HG02884 (cell line): ENCODE measurements around the gene SYNGR2.
A peak's percentile ranks its signal among the peaks of the same experiment; 100 is the strongest.
"Not testable (repeated sequence)": the region's sequence is repeated elsewhere in the genome, so short reads cannot be mapped to it uniquely, and the experiment has no call there.

ENCODE experiments used
- ATAC-seq: cut with Tn5 transposase; IDR thresholded peaks from one replicate; pipeline ENCODE4 v1.9.1; 2021; ENCODE audit warnings: mild to moderate bottlenecking, moderate library complexity; ENCODE audit not compliant: unreplicated experiment

The SYNGR2 gene

DNA sequence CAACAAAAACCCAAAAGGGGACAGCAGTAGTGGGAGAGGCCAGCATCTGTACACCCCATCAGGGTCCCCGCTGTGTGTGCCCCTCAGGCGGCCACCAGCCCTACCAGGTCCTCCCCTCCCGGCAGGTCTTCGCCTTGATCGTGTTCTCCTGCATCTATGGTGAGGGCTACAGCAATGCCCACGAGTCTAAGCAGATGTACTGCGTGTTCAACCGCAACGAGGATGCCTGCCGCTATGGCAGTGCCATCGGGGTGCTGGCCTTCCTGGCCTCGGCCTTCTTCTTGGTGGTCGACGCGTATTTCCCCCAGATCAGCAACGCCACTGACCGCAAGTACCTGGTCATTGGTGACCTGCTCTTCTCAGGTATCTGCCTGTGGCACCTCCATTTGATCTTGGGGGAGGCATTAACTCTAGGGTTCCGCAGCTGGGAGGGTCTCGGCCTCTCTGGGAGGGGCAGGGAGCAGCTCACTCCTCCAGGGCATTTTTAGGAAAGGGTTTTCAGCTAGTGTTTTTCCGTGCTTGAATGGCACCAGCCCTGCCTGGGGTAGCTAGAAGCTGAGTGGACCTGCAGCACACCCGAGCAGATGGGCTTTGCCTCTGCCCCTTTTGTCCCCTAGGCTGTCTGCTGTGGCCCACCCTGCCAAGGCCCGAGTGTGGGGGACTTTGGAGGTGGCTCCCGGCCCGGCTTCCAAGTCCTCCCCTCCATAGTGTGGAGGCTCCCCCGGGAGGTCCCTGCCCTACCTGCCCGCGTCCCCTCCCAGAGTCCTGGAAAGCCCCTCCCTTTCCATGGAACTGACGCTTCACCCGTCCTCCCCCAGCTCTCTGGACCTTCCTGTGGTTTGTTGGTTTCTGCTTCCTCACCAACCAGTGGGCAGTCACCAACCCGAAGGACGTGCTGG lies 2.6 kb downstream of the SYNGR2 start:
- no peak for ATAC-seq

DNA sequence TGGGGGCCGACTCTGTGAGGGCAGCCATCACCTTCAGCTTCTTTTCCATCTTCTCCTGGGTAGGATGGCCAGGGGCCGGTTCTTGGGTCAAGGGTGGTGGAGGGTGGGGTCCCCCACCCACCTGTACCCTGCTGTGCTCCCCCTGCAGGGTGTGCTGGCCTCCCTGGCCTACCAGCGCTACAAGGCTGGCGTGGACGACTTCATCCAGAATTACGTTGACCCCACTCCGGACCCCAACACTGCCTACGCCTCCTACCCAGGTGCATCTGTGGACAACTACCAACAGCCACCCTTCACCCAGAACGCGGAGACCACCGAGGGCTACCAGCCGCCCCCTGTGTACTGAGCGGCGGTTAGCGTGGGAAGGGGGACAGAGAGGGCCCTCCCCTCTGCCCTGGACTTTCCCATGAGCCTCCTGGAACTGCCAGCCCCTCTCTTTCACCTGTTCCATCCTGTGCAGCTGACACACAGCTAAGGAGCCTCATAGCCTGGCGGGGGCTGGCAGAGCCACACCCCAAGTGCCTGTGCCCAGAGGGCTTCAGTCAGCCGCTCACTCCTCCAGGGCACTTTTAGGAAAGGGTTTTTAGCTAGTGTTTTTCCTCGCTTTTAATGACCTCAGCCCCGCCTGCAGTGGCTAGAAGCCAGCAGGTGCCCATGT lies 3.3 kb downstream of the SYNGR2 start:
- not testable (repeated sequence) for ATAC-seq

DNA sequence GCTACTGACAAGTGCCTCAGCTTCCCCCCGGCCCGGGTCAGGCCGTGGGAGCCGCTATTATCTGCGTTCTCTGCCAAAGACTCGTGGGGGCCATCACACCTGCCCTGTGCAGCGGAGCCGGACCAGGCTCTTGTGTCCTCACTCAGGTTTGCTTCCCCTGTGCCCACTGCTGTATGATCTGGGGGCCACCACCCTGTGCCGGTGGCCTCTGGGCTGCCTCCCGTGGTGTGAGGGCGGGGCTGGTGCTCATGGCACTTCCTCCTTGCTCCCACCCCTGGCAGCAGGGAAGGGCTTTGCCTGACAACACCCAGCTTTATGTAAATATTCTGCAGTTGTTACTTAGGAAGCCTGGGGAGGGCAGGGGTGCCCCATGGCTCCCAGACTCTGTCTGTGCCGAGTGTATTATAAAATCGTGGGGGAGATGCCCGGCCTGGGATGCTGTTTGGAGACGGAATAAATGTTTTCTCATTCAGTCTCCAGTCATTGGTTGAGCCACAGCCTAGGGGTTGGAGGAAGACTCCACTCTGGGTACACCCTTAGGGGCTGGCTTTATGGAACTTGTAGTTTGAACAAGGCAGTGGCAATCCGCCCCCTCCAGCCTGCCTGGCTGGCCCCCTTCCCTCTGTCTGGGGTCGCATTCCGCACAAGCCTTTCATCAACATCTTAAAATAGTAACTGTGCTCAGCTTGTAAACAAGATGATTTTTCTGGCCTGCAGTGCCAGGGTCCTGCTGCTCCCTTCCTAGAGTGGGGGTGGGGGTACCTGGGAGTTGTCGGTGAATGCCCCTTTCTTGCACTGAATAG lies 4.1 kb downstream of the SYNGR2 start:
- ATAC-seq = no peak

- ATAC-seq = no peak
Measured at GRCh38 chr17:78173097-78173715, 4.8 kb downstream of the SYNGR2 start.

DNA sequence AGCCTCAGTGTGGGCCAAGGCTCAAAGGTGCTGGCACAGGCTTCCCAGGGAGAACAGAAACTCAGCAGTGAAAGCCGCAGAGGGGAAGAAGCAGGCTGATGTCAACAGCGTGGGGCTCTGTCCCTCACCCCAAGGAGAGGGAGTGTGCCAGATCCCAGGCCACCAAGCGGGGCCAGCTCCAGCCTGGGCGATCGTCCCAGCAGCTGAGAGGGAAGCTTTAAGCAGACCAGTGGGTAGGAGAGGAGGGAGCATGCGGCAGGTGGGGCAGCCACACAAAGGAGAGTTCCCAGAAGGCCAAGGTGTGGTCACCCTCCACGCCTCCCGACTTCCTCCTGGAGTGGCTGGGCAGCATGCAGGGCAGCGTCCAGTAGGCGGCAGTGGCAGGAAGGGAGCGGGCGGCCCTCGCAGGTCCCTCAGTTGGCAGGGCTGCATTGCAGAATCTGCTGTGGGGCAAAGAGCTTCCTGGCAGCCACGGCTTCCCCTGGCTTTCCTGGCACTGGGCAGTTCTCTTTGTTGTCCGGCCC lies 6.0 kb downstream of the SYNGR2 start:
- no peak for ATAC-seq

DNA sequence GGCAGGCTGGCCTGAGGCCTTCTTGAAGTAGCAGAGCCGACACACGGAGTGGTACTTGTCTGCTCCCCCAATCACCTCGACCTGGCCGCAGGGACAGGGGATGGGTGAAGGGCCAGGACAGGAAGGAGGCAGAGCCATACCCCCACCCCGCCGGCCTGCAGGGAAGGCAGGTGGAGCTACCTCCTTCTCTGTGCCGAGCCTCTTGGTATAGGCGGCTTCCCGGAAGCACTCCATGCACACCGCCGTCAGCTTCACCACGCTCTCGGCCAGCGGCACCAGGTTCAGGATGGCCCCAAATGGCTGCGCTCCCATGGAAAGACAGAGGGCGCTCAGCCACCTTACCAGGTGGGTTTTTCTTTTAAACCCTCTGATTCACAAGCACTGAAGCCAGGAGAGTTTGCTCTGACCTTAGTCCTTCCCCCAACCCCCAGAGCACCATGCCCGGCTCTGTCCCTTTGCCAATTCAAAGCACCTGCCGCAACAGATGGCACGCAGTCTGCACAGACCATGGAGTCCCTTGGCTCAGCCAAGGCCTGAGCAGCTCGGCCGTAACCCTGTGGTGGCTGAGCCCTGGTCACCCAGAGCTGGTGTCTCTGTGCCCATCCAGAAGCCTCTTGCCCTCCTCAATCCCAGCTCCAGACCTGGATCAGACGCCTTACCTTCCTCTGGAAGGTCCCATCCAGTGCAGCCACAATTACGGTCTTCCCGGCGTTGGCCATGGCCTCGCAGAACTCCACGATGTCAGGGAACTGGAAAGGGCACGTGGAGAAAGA lies 6.7 kb downstream of the SYNGR2 start:
- no peak for ATAC-seq

DNA sequence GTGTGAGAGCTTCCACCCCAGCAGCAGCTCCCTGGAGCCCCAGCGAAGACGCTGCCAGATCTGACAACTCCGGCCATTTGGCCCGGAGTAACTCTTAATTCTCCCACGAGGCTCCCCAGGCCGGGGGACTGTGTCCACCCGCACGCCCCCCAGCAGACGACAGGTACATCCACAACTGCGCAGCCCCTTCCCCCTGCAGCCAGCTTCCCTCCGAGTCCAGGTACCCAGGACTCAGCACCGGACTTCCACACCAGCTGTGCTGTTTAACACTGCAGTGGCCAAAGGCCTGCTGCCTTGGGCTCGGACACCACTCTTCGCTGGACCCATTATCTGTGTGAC lies 7.2 kb downstream of the SYNGR2 start:
- no peak for ATAC-seq

DNA sequence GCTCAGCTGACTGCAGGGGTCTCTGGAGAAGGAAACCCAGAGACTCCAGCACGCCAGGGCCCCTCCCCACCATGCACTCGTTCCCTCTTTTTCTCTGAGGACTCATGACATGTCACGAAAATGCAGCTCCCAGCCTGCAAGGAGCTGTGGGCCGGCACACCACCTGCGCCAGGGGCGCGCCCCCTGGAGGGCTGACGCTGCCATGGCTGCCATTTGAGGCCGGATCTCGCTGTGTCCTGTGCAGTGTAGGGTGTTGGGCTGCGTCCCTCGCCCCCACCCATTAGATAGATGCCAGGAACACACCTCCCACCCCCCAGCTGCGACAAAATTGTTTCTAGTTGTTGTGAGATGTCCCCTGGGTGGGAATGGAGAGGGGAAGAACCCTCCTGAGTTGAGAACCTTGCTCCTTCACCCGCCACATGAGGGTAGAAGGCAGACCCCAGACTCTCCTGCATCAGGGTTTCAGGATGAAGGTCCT lies 8.2 kb downstream of the SYNGR2 start:
- no peak for ATAC-seq

- ATAC-seq = no peak
Measured at GRCh38 chr17:78179372-78179771, 11.0 kb downstream of the SYNGR2 start.

GRCh38 chr17:78180083-78180482 lies 11.7 kb downstream of the SYNGR2 start:
- no peak for ATAC-seq

DNA sequence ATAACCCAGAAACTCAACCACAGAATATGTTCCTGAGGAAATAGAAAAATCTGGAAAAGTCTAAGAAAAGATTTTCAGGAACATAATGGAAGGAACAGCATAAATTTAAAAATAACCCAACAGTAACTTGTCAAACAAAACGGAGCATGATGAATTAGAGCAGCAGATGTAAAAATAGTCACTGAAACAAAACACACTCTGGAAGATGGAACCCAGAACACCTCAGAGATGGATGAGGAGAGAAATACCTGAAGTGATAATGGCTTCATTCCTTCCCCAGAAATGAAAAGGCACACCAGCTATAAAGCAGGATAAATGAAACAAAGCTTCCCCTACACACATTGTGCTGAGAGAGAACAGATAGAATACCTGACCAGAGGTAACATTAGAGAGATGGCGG lies 12.1 kb downstream of the SYNGR2 start:
- ATAC-seq = no peak

- no peak for ATAC-seq
Measured at GRCh38 chr17:78182504-78182903, 14.1 kb downstream of the SYNGR2 start.

DNA sequence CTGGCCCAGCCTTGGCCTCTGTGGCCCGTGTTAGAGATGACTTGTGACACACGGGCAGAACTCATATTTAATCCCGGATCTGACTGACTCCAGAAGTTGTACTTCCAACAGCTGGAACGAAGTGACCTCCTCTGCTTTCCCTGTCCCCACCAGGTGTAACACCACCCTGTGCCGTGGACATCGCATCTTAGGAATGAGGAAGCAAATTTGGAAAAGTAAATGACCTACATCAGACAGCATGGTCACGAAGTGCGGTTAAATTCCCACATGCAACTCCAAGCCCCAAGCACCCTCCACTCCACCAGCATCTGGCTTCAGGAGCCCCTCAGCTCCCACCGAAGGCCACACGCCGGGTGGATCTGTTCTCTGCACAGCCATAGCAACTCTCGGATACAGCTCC lies 15.5 kb downstream of the SYNGR2 start:
- no peak for ATAC-seq

- no peak for ATAC-seq
Measured at GRCh38 chr17:78184351-78184750, 16.0 kb downstream of the SYNGR2 start.

DNA sequence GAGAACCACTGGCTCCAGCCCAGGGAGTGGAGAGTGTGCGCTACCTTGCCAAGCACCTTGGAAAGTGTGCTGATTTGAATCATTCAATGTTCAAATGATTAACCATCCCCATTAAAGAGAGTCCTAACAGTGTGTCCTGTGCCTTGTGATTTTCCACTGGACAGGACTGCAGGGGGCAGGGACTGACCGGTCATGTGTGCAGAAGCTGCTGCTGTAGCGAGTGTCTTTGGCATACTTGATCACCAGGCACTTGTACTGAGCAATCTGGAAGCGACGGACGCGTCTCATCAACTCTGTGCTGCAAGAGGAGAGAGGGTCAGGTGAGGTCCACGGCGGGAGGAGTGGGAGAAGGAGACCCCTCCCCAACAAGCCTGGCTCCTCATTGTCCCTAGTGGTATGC lies 16.5 kb downstream of the SYNGR2 start:
- no peak for ATAC-seq

DNA sequence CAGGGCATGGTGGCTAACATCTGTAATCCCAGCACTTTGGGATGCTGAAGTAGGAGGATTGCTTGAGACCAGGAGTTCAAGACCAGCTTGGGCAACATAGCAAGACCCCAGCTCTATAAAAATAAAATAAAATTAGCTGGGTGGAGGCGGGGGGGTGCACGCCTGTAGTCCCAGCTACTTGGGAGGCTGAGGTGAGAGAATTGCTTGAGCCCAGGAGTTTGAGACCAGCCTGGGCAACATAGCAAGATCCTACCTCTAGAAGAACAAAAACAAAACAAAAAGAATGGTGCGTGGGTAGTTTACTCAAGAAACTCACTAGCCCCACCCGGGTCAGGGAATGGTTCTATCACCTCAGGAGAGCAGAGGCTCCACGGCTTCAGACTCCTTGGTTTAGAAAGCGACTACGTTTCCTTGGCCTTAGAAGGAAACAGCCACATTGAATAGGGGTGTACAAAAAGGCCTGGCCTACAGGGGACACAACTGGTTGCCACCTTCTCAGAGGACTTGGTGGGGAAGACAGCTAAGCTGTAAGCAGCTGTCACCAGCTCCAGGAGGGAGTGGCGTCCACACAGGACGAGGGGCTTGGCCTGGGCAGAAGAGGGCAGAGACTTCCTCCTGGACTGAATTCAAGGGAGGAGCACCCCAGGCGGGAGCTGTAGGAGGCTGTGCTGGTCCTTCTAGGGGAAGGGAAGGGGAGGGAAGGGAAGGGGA lies 17.8 kb downstream of the SYNGR2 start:
- ATAC-seq = no peak

DNA sequence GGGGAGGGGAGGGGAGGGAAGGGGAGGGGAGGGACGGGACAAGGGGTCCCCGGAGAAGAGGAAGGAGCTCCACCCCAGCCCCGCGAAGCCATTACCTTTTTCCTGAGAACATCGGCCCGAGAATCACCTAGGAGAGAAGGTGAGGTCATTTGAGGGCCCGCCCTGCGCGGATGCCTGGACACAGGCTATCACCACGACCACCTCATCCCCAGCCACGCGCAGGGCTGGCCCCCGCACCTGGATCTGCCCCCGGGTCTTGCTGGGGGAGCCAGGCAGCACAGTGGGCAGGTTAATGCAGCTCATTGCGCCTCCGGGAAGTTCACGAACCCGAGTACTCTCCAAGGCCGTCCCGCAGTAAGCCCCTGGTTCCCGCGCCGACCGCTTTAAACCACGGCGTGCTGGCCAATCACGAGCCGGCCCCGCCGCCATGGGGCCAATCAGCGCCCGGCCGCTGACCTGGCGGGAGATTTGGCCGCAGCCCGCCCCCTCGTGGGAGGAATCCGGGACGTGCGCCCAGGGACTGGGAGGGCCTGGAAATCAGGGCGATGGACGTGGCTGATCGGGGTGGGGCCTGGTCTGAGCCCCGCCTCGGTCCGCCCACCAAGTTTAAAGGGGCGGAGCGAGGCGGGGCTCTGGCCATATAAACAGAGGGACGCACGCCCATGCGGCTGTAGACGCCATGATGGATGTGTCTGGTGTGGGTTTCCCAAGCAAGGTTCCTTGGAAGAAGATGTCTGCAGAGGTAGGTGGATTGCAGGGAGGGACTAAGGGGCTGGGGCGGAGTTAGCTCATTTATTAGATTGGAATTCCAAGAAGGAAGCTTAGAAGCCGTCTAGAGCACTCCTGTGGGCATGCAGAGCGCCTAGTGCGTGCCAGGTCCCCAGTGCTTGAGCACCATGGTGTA lies 18.6 kb downstream of the SYNGR2 start, which contains the start of the genes AFMID and TK1:
Gene AFMID, plus strand, starts transcription at position 671 of the 904 bp plus-strand sequence. Its CDS starts 9 bp downstream, at position 680.
Gene TK1, minus strand, starts transcription at position 361 of the 904 bp plus-strand sequence. Its CDS starts 58 bp downstream, at position 303.
- ATAC-seq = peak; percentile 83

- ATAC-seq = no peak
Measured at GRCh38 chr17:78196716-78197115, 28.3 kb downstream of the SYNGR2 start.
